GM19452 (cell line): ENCODE results near the gene KLF11.
"Not testable (repeated sequence)": the region's sequence is repeated elsewhere in the genome, so short reads cannot be mapped to it uniquely, and the experiment has no call there.

Source experiments
- ATAC-seq: cut with Tn5 transposase; IDR thresholded peaks from one replicate; pipeline ENCODE4 v1.9.1; 2021; ENCODE audit not compliant: unreplicated experiment

Gene KLF11

GRCh38 chr2:10083692-10084211 is 40.4 kb downstream of the KLF11 start:
- peak; percentile 23 for ATAC-seq

GRCh38 chr2:10084223-10084865 is 41.0 kb downstream of the KLF11 start:
- ATAC-seq = peak; percentile 5

GRCh38 chr2:10085043-10085667 is 41.8 kb downstream of the KLF11 start:
- no peak for ATAC-seq

GRCh38 chr2:10085668-10086059 is 42.3 kb downstream of the KLF11 start:
- no peak for ATAC-seq

- ATAC-seq = no peak
Observed at GRCh38 chr2:10086950-10087349, 43.6 kb downstream of the KLF11 start.

GRCh38 chr2:10087360-10087759 is 44.0 kb downstream of the KLF11 start:
- ATAC-seq = no peak

GRCh38 chr2:10089565-10090190 is 46.3 kb downstream of the KLF11 start:
- peak; percentile 46 for ATAC-seq

GRCh38 chr2:10091182-10091888 is 48.0 kb downstream of the KLF11 start:
- ATAC-seq = no peak

- not testable (repeated sequence) for ATAC-seq
Observed at GRCh38 chr2:10091889-10092244, 48.5 kb downstream of the KLF11 start.

- no peak for ATAC-seq
Observed at GRCh38 chr2:10094271-10094814, 51.0 kb downstream of the KLF11 start.

GRCh38 chr2:10095175-10095574 is 51.8 kb downstream of the KLF11 start:
- no peak for ATAC-seq

GRCh38 chr2:10096641-10097040 is 53.3 kb downstream of the KLF11 start:
- ATAC-seq = no peak

GRCh38 chr2:10097352-10098148 is 54.2 kb downstream of the KLF11 start:
- peak; percentile 63 for ATAC-seq

- ATAC-seq = no peak
Observed at GRCh38 chr2:10101491-10101890, 58.1 kb downstream of the KLF11 start.

- no peak for ATAC-seq
Observed at GRCh38 chr2:10103179-10103578, 59.8 kb downstream of the KLF11 start.
